ENCODE data around the gene PALB2. TPM values are rescaled to one million over a fixed set of nuclear protein-coding genes. Genes with fewer than 3 reads are reported as not detected.

The PALB2 gene
- total and polyA plus RNA-seq, 2 of the 13 experiments (the other 11 are each of a cell fraction or from before 2014, with no cell fraction given) = 12.1 to 40.9 TPM

- TF ChIP-seq HDAC2 (CRISPR knock-in tag; IDR thresholded peaks at IDR 0.05) = peak; percentile 80
- no peak for TF ChIP-seq SP140L (CRISPR knock-in tag; IDR thresholded peaks at IDR 0.05; ENCODE audit: borderline replicate concordance)
- TF ChIP-seq FOXJ3 (CRISPR knock-in tag; IDR thresholded peaks at IDR 0.05; ENCODE audit: borderline replicate concordance) = peak; percentile 84; the same call in 1 of the 2 replicates
- TF ChIP-seq ZSCAN9 (CRISPR knock-in tag; IDR thresholded peaks at IDR 0.05; ENCODE audit: borderline replicate concordance) = peak; percentile 85
- TF ChIP-seq ZNF652 (CRISPR knock-in tag; IDR thresholded peaks at IDR 0.05; ENCODE audit: borderline replicate concordance, low read depth) = no peak
- TF ChIP-seq ZNF543 (CRISPR knock-in tag; IDR thresholded peaks at IDR 0.05) = peak; percentile 95; the same call in 1 of the 2 replicates
- TF ChIP-seq GATA4 (IDR thresholded peaks at IDR 0.05; ENCODE audit: borderline replicate concordance, low read depth) = peak; percentile 77
- TF ChIP-seq REL (CRISPR knock-in tag; conservative IDR thresholded peaks at IDR 0.05) = peak; percentile 94; the same call in 1 of the 2 replicates
- peak; percentile 73; the same call in 1 of the 2 replicates for TF ChIP-seq NFE2L1 (CRISPR knock-in tag; IDR thresholded peaks at IDR 0.05; ENCODE audit: borderline replicate concordance)
- TF ChIP-seq SP1 (IDR thresholded peaks at IDR 0.05) = no peak
- peak; percentile 77 for TF ChIP-seq SP1 (CRISPR knock-in tag; IDR thresholded peaks at IDR 0.05)
- TF ChIP-seq DPF2 (CRISPR knock-in tag; IDR thresholded peaks at IDR 0.05; ENCODE audit: borderline replicate concordance, low read depth) = no peak
- no peak for TF ChIP-seq ADNP (CRISPR knock-in tag; IDR thresholded peaks at IDR 0.05)
- TF ChIP-seq ZNF235 (CRISPR knock-in tag; IDR thresholded peaks at IDR 0.05; ENCODE audit: borderline replicate concordance) = peak; percentile 99
- TF ChIP-seq ZNF44 (CRISPR knock-in tag; IDR thresholded peaks at IDR 0.05) = peak; percentile 85
- peak; percentile 91 for TF ChIP-seq EEA1 (CRISPR knock-in tag; IDR thresholded peaks at IDR 0.05; ENCODE audit: borderline replicate concordance)
- peak; percentile 52; the same call in 1 of the 2 replicates for TF ChIP-seq RXRB (CRISPR knock-in tag; IDR thresholded peaks at IDR 0.05; ENCODE audit: borderline replicate concordance)
- peak; percentile 97 for TF ChIP-seq BORCS8-MEF2B (CRISPR knock-in tag; IDR thresholded peaks at IDR 0.05)
- no peak for TF ChIP-seq ZFP1 (CRISPR knock-in tag; IDR thresholded peaks at IDR 0.05)
- TF ChIP-seq SNAPC5 (CRISPR knock-in tag; IDR thresholded peaks at IDR 0.05; ENCODE audit: borderline replicate concordance) = no peak
- TF ChIP-seq ZSCAN20 (CRISPR knock-in tag; IDR thresholded peaks at IDR 0.05; ENCODE audit: borderline replicate concordance) = peak; percentile 98; the same call in 1 of the 2 replicates
- peak; percentile 89 for TF ChIP-seq ZNF335 (CRISPR knock-in tag; IDR thresholded peaks at IDR 0.05)
- TF ChIP-seq KDM6A (CRISPR knock-in tag; IDR thresholded peaks at IDR 0.05; ENCODE audit: low read depth) = no peak
- TF ChIP-seq, protein P1, sequence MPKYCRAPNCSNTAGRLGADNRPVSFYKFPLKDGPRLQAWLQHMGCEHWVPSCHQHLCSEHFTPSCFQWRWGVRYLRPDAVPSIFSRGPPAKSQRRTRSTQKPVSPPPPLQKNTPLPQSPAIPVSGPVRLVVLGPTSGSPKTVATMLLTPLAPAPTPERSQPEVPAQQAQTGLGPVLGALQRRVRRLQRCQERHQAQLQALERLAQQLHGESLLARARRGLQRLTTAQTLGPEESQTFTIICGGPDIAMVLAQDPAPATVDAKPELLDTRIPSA (CRISPR knock-in tag; IDR thresholded peaks at IDR 0.05; ENCODE audit: borderline replicate concordance) = peak; percentile 94
- peak; percentile 60 for TF ChIP-seq PAXIP1 (CRISPR knock-in tag; conservative IDR thresholded peaks at IDR 0.05)
Measured at GRCh38 chr16:23640931-23641765, at the start of gene PALB2, which contains the start of gene DCTN5 (continued).

All from HepG2 (cell line).